Loucy (cell line): Measurements from ENCODE around the gene HCCS.

ENCODE experiments used
- H2AFZ ChIP-seq: fragments of 200-600 bp; sonication (generic); 2 replicates; pipeline ENCODE4 v1.6.0; 2016; ENCODE audit warnings: antibody characterized with exemption, mild to moderate bottlenecking, low read length, moderate library complexity
- H3F3A ChIP-seq: fragments of 200-600 bp; 2 replicates; pipeline ENCODE4 v1.6.0; 2016; ENCODE audit warnings: antibody characterized with exemption, low read depth, mild to moderate bottlenecking
- H3K27me3 ChIP-seq: fragments of 200-600 bp; sonication (generic); 2 replicates; pipeline ENCODE4 v1.6.1; 2014; ENCODE audit warnings: low read length, mild to moderate bottlenecking; ENCODE audit not compliant: insufficient read depth, poor library complexity, severe bottlenecking
- H3K36me3 ChIP-seq: fragments of 200-600 bp; sonication (generic); 2 replicates; pipeline ENCODE4 v1.6.1; 2016; ENCODE audit warnings: low read length; ENCODE audit not compliant: insufficient read depth
- H3K4me1 ChIP-seq: fragments of 200-600 bp; sonication (generic); 2 replicates; pipeline ENCODE4 v1.5.1; 2014; ENCODE audit warnings: low read length, mild to moderate bottlenecking; ENCODE audit not compliant: insufficient read depth, poor library complexity, severe bottlenecking
- H3K4me2 ChIP-seq: fragments of 200-600 bp; sonication (generic); 2 replicates; pipeline ENCODE4 v1.6.0; 2014; ENCODE audit warnings: antibody characterized with exemption, low read length, low read depth, mild to moderate bottlenecking; ENCODE audit not compliant: poor library complexity, severe bottlenecking
- H3K4me3 ChIP-seq: fragments of 200-600 bp; sonication (generic); 2 replicates; pipeline ENCODE4 v1.5.1; 2014; ENCODE audit warnings: low read length, mild to moderate bottlenecking, mixed read lengths; ENCODE audit not compliant: poor library complexity, severe bottlenecking
- H3K79me2 ChIP-seq: fragments of 200-600 bp; sonication (generic); 2 replicates; pipeline ENCODE4 v1.6.1; 2014; ENCODE audit warnings: low read length; ENCODE audit not compliant: insufficient read depth
- H3K9ac ChIP-seq: fragments of 200-600 bp; sonication (generic); 2 replicates; pipeline ENCODE4 v1.6.0; 2014; ENCODE audit warnings: mild to moderate bottlenecking, low read depth, low read length, moderate library complexity; ENCODE audit not compliant: poor library complexity, severe bottlenecking
- H3K9me2 ChIP-seq: fragments of 200-600 bp; sonication (generic); replicated peaks from 2 replicates; pipeline ENCODE4 v1.6.1; 2016; ENCODE audit warnings: low read depth, low read length, mixed read lengths
- H3K9me3 ChIP-seq: fragments of 200-600 bp; sonication (generic); 2 replicates; pipeline ENCODE4 v1.6.1; 2014; ENCODE audit warnings: mild to moderate bottlenecking, antibody characterized with exemption, low read length, low read depth; ENCODE audit not compliant: insufficient read depth
- H4K20me1 ChIP-seq: fragments of 200-600 bp; sonication (generic); 2 replicates; pipeline ENCODE4 v1.6.0; 2014; ENCODE audit warnings: antibody characterized with exemption, low read length, mild to moderate bottlenecking; ENCODE audit not compliant: insufficient read depth, poor library complexity, severe bottlenecking
- CTCF ChIP-seq: fragments of 200-600 bp; sonication (generic); conservative IDR thresholded peaks from 2 replicates; pipeline ENCODE4 v1.5.1; 2014; ENCODE audit warnings: mild to moderate bottlenecking, antibody characterized with exemption, low read length
- EZH2phosphoT487 ChIP-seq: fragments of 200-600 bp; IDR thresholded peaks from 2 replicates; pipeline ENCODE4 v1.6.1; 2018; ENCODE audit warnings: antibody characterized with exemption, mild to moderate bottlenecking, moderate library complexity, borderline replicate concordance

Gene HCCS

GRCh38 chrX:11130136-11130535 is 19.0 kb downstream of the HCCS start:
- TF ChIP-seq CTCF = no peak
- no peak for TF ChIP-seq EZH2phosphoT487
- no peaks in the 10 kb centered on the region for H3K9me3 ChIP-seq
- no peak overlapping the region for H3K4me2 ChIP-seq
- H3K79me2 ChIP-seq = no peaks in the 10 kb centered on the region
- no peaks in the 10 kb centered on the region for H3K4me1 ChIP-seq
- H3K36me3 ChIP-seq = no peaks in the 10 kb centered on the region
- no peaks in the 10 kb centered on the region for H3F3A ChIP-seq
- no peaks in the 10 kb centered on the region for H4K20me1 ChIP-seq
- no peaks in the 10 kb centered on the region for H3K27me3 ChIP-seq
- no peaks in the 10 kb centered on the region for H3K9me2 ChIP-seq
- H3K9ac ChIP-seq = no peak overlapping the region
- no peak overlapping the region for H3K4me3 ChIP-seq
- no peak overlapping the region for H2AFZ ChIP-seq

GRCh38 chrX:11131146-11131545 is 20.0 kb downstream of the HCCS start:
- Histone ChIP-seq H3K4me1 (no peaks in the 10 kb centered on the region), H2AFZ (no peak overlapping the region), H3K79me2 (no peaks in the 10 kb centered on the region), H3K36me3 (no peaks in the 10 kb centered on the region), H4K20me1 (no peaks in the 10 kb centered on the region), H3K4me2 (no peak overlapping the region), H3K4me3 (no peak overlapping the region), H3K9me2 (no peaks in the 10 kb centered on the region), H3K9me3 (no peaks in the 10 kb centered on the region), H3F3A (no peaks in the 10 kb centered on the region), H3K9ac (no peak overlapping the region), H3K27me3 (no peaks in the 10 kb centered on the region)
- TF ChIP-seq CTCF = no peak
- TF ChIP-seq EZH2phosphoT487 = no peak

- no peaks in the 10 kb centered on the region for H3K9me3 ChIP-seq
Observed at GRCh38 chrX:11135564-11136185, 24.5 kb downstream of the HCCS start.

More at GRCh38 chrX:11135564-11136185, 24.5 kb downstream of the HCCS start:
- Histone ChIP-seq H4K20me1 (no peaks in the 10 kb centered on the region), H3K27me3 (no peaks in the 10 kb centered on the region), H3K9me2 (no peaks in the 10 kb centered on the region), H3K4me3 (no peak overlapping the region), H2AFZ (no peak overlapping the region), H3K9ac (no peak overlapping the region), H3K79me2 (no peaks in the 10 kb centered on the region), H3K4me1 (no peaks in the 10 kb centered on the region), H3F3A (no peaks in the 10 kb centered on the region), H3K36me3 (no peaks in the 10 kb centered on the region), H3K4me2 (no peak overlapping the region)
- no peak for TF ChIP-seq EZH2phosphoT487
- TF ChIP-seq CTCF = no peak
